ENCODE data around the gene UQCRQ. TPM values are rescaled to one million over a fixed set of nuclear protein-coding genes. Genes with fewer than 3 reads are reported as not detected.
A peak's percentile ranks its signal among the peaks of the same experiment; 100 is the strongest.

The UQCRQ gene
- total and polyA plus RNA-seq, 2 donors from 2014 or later = 306 to 1,158 TPM

- H3K9ac ChIP-seq (ENCODE audit: low read length in 3 of 3) = peak overlapping the region in 2 of 3 donors; percentile 60 to 73
- H3K27ac ChIP-seq (ENCODE audit: low read depth in 2 of 2, low read length in 2 of 2) = peak overlapping the region; percentile 75 to 76
- peak overlapping the region; percentile 44 to 77 (median 49) for H3K4me3 ChIP-seq (ENCODE audit: low read length in 3 of 3)
- FAIRE-seq (no peak), DNase-seq (peak; percentile 81 to 94 (median 88))
- H3K27me3 ChIP-seq (ENCODE audit: control insufficient read depth, insufficient read depth, low read length) = peaks cover 2% of the 10 kb centered on the region
- H3K9me3 ChIP-seq (ENCODE audit: control insufficient read depth in 2 of 3, insufficient read depth in 1 of 3, low read length in 3 of 3) = no peaks in the 10 kb centered on the region
- H3K36me3 ChIP-seq (ENCODE audit: control insufficient read depth in 2 of 3, insufficient read depth in 3 of 3, low read length in 3 of 3) = no peaks in the 10 kb centered on the region
- H3K4me1 ChIP-seq (ENCODE audit: control insufficient read depth in 2 of 3, insufficient read depth in 2 of 3, low read depth in 1 of 3, low read length in 3 of 3) = peaks cover 0 to 12% (median 5%) of the 10 kb centered on the region in 3 donors
- intact Hi-C loops (cut with DNase I) = no loop called here
- peak; percentile 85 for TF ChIP-seq CTCF (IDR thresholded peaks at IDR 0.05; ENCODE audit: borderline replicate concordance, extremely low read depth, insufficient read depth)
These were observed 36.6 kb upstream of the UQCRQ start for GRCh38 chr5:132829742-132830435.

GRCh38 chr5:132830436-132831094 lies 35.9 kb upstream of the UQCRQ start, which contains the start of gene SHROOM1:
Gene SHROOM1 (minus strand): TSS chr5:132830647. CDS start chr5:132826140, 4,507 bp downstream.
- Histone ChIP-seq H3K27ac (ENCODE audit: low read depth in 2 of 2, low read length in 2 of 2) (peak within 1 kb of the TSS; percentile 75 to 76), H3K4me1 (ENCODE audit: control insufficient read depth in 2 of 3, insufficient read depth in 2 of 3, low read depth in 1 of 3, low read length in 3 of 3) (peaks cover 0 to 12% (median 5%) of the 10 kb centered on the region in 3 donors), H3K36me3 (ENCODE audit: control insufficient read depth in 2 of 3, insufficient read depth in 3 of 3, low read length in 3 of 3) (no peaks in the 10 kb centered on the region), H3K27me3 (ENCODE audit: control insufficient read depth, insufficient read depth, low read length) (peaks cover 2% of the 10 kb centered on the region), H3K9me3 (ENCODE audit: control insufficient read depth in 2 of 3, insufficient read depth in 1 of 3, low read length in 3 of 3) (no peaks in the 10 kb centered on the region), H3K4me3 (ENCODE audit: low read length in 3 of 3) (peak within 1 kb of the TSS; percentile 44 to 77 (median 49)), H3K9ac (ENCODE audit: low read length in 3 of 3) (peak within 1 kb of the TSS; percentile 11 to 73 (median 60))
- TF ChIP-seq CTCF (IDR thresholded peaks at IDR 0.05; ENCODE audit: borderline replicate concordance, extremely low read depth, insufficient read depth) = no peak
- DNase-seq (peak; percentile 61 to 85 (median 74)), FAIRE-seq (no peak)
- intact Hi-C loops (cut with DNase I) = no loop called here

- Histone ChIP-seq H3K4me3 (ENCODE audit: low read length in 3 of 3) (peak overlapping the region in 1 of 3 donors; percentile 77), H3K27ac (ENCODE audit: low read depth in 2 of 2, low read length in 2 of 2) (no peak overlapping the region), H3K9me3 (ENCODE audit: control insufficient read depth in 2 of 3, insufficient read depth in 1 of 3, low read length in 3 of 3) (no peaks in the 10 kb centered on the region), H3K27me3 (ENCODE audit: control insufficient read depth, insufficient read depth, low read length) (peaks cover 2% of the 10 kb centered on the region), H3K9ac (ENCODE audit: low read length in 3 of 3) (peak overlapping the region in 1 of 3 donors; percentile 47), H3K4me1 (ENCODE audit: control insufficient read depth in 2 of 3, insufficient read depth in 2 of 3, low read depth in 1 of 3, low read length in 3 of 3) (peaks cover 0 to 10% (median 5%) of the 10 kb centered on the region in 3 donors), H3K36me3 (ENCODE audit: control insufficient read depth in 2 of 3, insufficient read depth in 3 of 3, low read length in 3 of 3) (no peaks in the 10 kb centered on the region)
- FAIRE-seq (no peak), DNase-seq (peak in 2 of 5 donors; percentile 53 to 55)
- TF ChIP-seq CTCF (IDR thresholded peaks at IDR 0.05; ENCODE audit: borderline replicate concordance, extremely low read depth, insufficient read depth) = no peak
- intact Hi-C loops (cut with DNase I) = no loop called here
These were observed 35.2 kb upstream of the UQCRQ start for GRCh38 chr5:132831095-132831860.

Data from kidney (tissue), 14 donors.